Medulla oblongata (tissue), 1 donor: Measurements from ENCODE around the gene MYH10.
"Not testable (repeated sequence)": the region's sequence is repeated elsewhere in the genome, so short reads cannot be mapped to it uniquely, and the experiment has no call there.

Source experiments
- DNase-seq: peaks from one replicate; pipeline ENCODE4 v3.0.0-alpha.2; 2015; ENCODE audit errors: extremely low spot score

MYH10 gene

DNA sequence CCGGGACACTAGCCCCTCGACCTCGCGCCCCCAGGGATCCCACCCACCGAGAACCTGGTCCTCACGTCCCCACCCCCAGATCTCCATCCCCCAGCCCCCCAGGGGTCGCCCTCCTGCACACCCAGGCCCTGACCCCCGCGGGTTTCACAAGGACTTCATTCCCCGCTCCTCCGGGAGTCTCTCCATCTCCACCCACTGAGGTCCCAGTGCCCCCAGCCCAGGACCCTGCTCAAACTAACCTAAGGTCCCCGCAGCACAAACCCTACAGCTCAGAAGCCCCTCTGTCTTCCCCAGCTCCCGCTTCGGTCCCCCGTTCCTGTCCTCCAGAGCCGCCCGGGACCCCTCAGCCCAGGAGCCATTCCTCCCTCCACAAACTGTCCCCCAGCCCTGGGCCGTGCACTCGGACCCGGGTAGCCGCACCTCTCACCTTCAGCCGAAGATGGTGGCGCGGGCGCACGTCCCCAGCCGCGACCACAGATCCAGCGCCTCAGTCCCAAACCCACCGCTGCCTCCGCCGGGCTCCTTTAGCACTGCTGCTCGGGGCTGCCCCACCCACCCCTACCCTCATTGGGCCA is at the start of gene MYH10:
Gene MYH10, minus strand, starts transcription at position 499 of the 575 bp plus-strand sequence. CDS start 7,479 bp downstream, outside the sequence.
- DNase-seq, result no peak

DNA sequence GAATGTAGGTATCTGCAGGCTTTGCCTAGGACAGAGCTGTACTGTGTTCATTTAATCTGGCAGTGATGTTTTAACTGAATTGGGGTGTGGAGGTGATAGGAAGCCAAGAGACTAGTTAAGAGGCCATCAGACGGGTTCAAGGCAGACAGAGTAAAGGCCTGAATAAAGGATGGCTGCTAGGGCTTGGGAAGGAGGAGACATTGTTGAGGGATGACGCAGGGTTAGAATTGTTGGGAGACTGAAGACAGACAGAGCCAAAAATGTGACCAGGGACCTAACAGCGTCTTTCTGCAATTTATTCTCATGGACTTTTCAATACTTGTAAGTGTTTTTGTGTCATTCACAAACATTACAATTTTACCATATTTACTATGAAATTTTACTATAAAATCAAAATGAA is 48.6 kb upstream of the MYH10 start:
- no peak for DNase-seq

DNA sequence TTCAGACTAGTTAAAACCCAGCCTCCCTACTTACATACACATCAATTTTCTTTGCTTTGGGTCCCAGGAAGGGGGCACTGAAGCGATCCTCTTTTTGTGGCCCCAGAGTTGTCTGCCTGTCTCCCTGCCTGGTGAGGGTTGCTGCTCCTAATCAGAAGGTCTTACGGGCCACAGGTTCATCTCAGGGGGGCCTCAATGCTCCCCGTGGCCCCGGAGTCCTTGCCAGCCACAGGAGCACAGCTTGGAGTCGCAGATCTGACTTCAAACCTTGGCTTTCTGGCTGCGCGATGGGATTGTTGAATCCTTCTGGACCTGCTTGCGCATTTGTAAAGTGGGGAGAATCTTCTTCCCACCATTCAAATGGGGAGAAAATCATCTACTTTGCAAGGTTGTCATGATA is 44.8 kb upstream of the MYH10 start:
- DNase-seq, result no peak

DNA sequence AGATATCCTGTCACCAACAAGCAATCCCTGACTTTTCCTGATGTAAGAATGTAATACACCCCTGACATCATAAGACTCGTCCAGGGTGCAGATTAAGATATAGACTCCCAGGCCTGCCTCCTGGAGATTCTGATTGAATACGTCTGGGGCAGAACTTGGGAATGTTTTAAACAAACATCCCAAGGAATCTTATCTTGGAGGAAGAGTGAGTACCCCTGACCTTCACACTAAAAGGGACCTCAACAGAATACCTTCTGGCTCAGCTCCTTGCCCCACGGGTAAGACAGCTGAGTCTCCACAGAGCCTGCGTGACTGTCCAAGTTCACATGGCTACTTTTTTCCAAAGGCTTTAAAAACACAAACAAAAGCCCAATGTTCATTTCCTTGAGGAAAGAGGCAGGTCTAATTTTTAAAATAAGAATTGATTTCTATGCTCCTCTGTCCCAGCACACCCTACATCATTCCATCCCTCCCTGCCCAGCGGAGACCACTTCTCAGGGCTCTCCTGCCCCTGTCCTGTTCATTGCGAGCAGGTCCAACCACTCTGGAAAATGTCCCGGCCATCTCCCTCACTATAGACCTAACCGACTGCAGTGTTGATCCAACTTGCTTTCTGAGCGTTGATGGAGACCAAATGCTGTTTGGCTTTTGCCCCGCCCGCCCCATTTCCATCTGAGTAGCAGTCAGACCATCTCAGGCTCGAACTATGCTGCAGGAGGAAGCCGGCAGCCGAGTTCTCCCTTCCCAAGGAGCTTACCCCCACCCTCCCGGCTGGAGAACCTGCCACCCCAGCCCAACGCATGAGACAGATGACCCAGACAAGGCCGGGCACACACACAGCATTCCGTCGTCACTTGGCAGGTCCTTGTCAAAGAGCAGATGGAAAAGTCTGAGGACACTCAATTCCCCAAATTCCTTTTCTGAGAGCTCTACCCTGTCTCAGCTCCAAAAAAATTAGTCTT is 44.1 kb upstream of the MYH10 start:
- no peak for DNase-seq

DNA sequence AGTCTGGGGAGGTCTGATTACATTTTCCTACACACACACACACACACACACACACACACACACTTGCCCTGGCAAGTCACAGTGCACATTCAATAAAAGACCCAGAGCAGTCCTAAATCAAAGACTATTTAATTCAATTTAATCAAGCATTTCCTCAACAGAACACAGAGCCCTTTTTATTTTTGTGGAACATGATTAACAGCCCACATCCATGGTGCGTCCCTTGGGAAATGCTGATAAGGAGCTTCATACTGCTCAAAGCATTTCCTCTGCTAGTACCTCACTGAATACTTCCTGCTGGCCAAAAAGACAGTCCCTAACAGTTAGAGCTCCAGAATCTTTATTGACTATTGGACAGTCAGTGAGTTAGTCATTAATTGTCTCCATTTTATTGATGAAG is 43.1 kb upstream of the MYH10 start:
- no peak for DNase-seq

DNA sequence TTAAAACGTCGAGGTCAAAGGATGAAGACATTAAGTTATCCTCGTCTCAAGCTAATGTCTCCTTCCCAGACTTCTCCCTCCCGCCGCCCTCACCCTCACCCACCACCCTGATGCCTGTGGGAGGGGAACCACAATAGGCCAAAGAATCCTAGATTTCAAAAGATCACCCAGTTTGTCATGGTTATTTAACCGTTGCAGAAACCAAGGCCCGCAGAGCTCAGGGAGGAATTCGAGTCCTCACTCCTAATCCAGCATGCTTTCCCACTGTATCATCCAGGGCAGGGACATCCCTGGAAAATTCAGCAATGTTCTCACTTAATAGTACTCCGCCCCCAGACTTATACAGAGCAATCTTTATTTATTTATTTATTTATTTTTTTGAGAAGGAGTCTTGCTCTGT is 41.8 kb upstream of the MYH10 start:
- no peak for DNase-seq

DNA sequence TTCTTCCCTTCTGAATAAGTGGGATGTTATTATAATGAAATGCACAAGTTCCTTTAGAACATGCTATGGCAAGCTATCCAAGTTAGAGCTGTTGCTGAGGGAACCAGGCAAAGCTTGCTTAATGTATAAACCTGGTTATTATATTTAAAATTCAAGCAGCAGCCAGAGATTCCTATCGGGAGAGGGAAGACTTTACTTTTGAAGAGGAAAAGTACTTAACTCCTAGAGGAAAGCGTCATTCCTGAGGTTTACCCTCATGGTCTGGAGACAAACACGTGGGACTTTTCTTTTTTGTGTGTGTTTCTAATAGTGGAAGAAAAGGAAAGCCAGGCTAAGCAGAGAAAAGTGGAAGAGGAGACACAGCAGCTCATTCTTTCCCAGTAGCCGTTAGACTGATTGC is 39.9 kb upstream of the MYH10 start:
- no peak for DNase-seq

DNA sequence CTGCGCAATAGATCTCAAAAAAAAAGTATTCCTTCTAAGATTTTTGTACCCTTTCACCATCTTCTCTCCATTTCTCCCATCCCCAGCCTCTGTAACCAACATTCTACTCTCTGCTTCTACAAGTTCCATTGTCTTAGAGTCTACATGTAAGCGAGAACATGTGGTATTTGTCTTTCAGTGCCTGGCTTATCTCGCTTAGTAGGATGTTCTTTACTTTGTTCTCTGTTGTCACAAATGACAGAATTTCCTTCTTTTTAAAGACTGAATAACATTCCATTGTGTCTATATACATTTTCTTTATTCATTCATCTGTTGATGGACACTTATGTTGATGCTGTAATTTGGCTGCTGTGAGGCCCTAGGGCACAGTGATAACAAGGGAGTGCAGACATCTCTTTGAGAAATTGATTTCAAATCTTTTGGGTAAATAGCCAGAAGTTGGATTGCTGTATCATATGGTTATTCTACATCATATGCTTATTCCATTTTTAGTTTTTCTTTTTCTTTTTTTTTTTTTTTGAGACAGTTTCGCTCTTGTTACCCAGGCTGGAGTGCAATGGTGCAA is 37.7 kb upstream of the MYH10 start:
- DNase-seq, result no peak

DNA sequence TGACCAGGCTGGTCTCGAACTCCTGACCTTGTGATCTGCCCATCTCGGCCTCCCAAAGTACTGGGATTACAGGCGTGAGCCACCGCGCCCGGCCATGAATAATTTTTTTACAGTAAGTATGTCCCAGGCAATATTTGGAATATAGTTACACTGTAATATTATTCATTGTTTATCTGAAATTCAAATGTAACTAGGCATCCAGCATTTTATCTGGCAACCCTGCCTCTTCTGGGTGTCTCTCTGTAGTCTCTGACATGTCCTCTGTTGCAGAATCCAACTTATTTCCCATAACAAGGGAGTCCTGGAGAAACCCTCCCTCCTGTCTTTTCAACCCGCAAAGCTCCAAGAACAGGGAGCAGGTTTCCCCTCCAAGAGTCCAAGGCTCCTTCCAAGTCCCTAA is 36.9 kb upstream of the MYH10 start:
- no peak for DNase-seq

DNA sequence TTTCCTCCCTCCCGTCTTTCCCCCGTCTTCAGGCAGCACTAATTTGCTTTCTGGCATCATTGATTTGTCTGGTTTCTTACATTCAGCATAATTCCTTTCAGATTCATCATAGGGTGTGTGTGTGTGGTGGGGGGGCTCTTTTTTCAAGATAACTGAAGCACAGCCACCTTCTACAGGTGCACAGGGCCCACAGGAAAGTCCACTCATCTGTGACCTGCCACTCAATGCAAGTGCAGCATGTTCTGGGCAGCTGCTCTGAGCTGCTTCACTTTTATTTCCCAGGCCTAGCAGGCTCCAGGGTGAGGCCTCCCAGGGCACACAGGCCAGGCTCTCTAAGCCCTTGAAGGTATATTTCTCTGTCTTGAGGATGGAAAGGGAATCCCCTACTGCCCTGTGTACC is 35.2 kb upstream of the MYH10 start:
- no peak for DNase-seq

DNA sequence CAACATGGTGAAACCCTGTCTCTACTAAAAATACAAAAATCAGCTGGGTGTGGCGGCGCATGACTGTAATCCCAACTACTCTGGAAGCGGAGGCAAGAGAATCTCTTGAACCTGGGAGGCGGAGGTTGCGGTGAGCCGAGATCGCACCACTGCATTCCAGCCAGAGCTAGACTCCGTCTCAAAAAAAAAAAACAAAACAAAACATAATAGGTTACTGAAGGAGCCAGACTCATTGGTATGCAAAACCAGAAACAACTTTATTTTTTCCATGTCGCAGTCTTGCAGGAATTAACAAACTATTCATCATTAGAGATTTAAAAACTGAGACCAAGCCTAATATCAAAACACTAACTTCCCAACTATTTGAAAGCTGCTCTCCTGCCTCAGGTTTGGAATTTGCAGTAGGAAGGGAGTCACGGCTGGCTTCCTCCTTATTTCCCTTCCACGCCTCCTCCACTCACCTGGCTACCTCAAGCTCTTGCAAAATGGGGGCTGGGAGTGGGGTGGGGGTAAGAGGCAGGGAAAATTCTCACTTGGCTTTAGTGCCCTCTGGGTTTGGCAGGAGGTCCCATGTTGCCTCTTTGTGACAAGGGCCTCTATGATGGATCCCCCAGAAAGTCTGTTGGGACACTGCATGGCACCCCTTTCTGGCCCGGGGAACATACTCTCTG is 34.1 kb upstream of the MYH10 start:
- no peak for DNase-seq

DNA sequence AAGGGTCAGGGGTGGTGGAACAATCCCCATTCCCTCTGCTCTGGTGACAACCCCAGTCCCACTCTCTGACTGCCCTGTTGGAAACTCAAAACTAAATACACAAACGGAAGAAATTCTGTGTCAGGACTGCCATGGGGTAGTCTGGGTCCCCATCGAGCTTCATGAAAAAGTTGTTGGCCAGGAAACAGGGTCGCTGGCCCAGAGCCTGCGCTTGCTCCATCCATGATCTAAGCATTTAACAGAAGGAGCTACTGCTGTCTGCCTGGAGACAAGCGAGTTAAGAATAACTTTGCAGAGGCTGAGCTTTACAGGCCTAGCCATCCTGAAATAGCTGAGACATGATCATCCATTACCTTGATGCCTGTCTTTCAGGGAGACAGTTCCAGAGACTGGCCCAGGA is 32.4 kb upstream of the MYH10 start:
- DNase-seq, result no peak

DNA sequence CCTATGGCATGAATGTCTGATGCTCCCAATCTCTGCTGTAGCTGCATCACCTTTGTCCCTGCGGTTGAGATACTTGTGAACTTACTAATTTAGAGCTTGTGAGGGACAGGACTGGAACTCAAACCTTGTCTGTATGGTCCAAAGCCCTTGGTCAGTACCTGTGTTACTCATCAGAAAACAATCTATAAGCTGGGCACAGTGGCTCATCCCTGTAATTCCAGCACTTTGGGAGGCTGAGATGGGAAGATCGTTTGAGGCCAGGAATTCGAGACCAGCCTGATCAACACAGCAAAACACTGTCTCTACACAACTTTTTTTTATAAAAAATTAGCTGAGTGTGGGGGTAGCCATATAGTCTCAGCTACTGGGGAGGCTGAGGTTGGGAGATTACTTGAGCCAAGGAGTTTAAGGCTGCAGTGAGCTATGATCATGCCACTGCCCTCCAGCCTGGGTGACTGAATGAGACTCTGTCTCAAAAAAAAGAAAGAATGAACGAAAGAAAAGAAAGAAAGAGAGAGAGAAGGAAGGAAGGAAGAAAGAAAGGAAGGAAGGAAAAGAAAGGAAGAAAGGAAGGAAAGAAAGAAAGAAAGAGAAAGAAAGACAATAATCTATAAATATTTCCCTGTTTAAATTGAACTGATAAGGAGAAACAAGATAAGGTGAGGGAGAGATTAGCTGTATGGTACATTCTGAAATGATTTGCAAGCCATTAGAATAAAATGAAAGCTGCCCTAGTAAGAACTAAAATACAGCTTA is 31.7 kb upstream of the MYH10 start:
- DNase-seq, result no peak

DNA sequence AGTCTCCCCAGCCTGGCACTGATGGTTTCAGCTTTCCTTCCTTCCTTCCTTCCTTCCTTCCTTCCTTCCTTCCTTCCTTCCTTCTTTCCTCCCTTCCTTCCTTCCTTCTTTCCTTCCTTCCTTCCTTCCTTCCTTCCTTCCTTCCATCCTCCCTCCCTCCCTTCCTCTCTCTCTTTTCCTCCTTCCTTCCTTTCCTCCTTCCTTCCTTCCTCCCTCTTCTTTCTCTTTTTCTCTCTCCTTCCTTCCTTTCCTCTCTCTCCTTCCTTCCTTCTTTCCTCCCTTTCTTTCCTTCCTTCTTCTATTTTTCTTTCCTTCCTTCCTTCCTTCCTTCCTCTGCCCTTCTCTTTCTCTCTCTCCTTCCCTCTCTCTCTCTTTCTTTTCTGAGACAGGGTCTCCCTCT is 30.2 kb upstream of the MYH10 start:
- DNase-seq, result not testable (repeated sequence)

DNA sequence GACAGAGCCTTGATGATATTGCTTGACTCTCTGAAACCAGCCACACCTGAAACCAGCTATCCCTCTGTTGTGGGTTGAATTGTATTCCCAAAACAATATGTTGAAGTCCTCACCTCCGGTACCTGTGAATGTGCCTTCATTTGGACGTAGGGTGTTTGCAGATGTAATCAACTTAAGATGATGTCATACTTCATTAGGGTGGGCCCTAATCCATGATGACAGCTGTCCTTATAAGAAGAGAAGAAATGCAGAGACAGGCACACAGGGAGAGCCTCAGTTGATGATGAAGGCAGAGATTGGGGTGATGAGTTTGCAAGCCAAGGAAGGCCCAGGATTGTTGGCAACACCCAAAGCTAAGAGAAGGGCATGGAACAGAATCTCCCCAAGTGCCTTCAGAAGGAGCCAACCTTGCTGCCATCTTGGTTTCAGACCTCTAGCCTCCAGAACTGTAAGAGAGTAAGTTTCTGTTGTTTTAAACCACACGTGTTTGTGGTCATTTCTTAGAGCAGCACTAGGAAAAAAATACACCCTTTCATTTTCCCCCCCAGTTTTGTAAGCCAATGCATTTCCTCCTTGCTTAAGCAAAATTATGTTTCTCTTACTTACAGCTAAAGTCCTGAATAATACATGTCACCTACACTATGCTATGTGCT is 29.4 kb upstream of the MYH10 start:
- DNase-seq, result no peak

DNA sequence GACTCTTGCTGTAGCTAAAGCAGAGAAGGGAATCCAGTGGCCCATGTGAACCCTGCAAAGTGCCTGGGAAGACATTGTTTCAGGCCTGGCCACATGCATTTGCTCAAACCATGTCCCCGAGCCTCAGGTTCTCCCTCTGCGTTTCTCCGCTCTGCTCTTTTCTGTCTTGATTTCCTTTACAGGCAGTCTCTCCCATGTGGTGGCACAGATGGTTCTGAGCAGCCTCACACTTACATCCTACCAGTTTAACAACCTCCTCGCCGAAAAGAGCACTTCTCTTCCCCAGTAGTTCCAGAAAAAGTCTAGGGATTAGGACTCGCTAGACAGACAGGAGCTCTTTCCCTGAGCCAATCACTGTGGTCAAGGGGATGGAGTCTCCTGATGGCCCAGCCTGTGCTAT is 28.3 kb upstream of the MYH10 start:
- no peak for DNase-seq

DNA sequence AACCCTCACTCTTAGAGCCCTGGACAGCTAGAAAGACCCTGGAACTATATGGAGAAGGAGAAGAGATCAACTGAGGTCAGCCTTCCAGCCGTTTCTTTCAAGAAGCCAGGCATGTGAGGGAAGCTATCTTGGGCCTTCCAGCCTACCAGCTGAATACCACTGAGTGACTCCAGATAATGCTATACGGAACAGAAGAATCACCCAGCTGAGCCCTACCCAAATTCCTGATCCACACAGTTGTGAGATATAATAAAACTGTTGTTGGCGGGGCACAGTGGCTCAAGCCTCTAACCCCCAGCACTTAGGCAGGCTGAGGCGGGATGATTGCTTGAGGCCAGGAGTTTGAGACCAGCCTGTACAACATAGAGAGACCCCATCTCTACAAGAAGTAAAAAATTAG is 26.2 kb upstream of the MYH10 start:
- no peak for DNase-seq

DNA sequence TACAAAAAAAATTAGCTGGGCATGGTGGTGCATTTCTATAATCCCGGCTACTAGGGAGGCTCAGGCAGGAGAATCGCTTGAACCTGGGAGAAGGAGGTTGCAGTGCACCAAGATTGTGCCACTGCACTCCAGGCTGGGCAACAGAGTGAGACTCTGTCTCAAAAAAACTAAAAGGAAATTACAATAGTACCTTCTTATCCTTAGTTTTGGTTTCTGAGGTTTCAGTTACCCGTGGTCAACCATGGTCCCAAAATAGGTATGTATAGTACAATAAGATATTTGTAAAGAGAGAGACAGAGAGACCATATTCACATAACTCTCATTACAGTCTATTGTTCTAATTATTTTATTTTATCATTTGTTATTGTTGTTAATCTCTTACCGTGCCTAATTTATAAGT is 24.3 kb upstream of the MYH10 start:
- no peak for DNase-seq

DNA sequence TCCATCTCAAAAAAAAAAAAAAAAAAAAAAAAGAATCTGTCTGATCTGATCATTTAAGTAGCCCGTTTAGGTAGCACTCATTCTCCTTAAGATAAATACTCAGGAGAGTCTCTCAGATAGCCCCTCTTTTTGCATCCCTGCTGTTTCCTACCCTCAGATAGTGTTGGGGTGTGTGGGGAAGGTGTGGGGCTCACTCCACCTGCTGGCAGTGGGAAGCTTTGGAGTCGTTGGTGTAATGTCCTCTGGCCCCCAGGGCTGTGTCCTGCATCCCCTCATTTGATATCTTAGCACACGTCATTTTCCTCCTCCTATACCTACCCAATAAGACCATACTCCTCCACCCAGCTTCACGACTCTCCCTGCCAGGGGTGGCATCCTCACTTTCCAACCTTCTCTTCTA is 20.5 kb upstream of the MYH10 start:
- no peak for DNase-seq

DNA sequence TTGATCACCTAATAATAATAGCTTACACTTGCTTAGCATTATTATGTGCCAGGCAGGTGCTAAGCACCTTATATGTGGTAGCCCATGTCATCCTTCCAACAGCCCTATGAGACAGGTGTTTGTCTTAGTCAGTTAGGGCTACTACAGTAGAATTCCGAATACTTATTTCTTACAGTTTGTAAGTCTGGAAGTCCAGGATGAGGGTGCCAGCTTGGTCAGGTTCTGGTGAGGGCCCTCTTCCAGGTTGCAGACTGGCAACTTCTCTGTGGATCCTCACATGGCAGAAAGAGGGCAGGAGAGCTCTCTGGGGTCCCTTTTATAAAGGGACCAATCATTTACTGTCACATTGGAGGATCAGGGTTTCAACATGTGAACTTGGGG is 19.6 kb upstream of the MYH10 start:
- DNase-seq, result no peak
